GM12892 (cell line): ENCODE data around the gene GRK4.

Source experiments
- POLR2A ChIP-seq: IDR thresholded peaks from 2 replicates; pipeline ENCODE4 v1.6.1; 2011; ENCODE audit warnings: low read depth, low read length, control low read depth
- POLR2AphosphoS5 ChIP-seq: IDR thresholded peaks from 2 replicates; pipeline ENCODE4 v1.6.1; 2011; ENCODE audit warnings: low read depth, low read length, control low read depth

DNA sequence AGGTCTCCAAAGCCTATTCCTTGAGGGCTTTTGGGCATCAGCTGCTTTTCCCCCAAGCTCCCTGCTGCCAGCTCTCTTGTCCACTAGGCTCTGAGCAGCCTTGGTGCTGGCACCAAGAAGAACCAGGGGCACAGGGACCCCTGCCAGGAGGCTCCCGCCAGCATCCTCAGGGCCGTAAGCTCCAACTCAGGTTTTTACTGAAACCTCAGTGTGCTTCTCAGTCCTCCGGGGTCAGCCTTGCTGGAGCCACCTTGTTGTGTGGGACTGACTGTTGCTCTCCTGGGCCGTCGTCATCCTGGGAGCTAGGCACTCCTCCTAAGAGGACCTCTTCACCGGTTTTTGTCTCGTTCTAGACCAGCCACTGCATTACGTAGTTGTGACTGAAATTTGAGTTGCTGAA is 39.1 kb upstream of the GRK4 start:
- TF ChIP-seq POLR2AphosphoS5 (no peak), POLR2A (no peak)
